SJSA1 (cell line): ENCODE results near the gene EPHA5. TPM values are rescaled to one million over a fixed set of nuclear protein-coding genes. Genes with fewer than 3 reads are reported as not detected.

Source experiments
- DNase-seq, 2 experiments: peaks; one replicate each; pipeline ENCODE4 v3.0.0-alpha.2; 2015 to 2020; ENCODE audit warnings: low spot score in 2 of 2, low read depth in 1 of 2
- H3K27ac ChIP-seq: fragments of 250-450 bp; sonication (Bioruptor Pico); 2 replicates; pipeline ENCODE4 v1.5.1; 2020; ENCODE audit warnings: mild to moderate bottlenecking, moderate library complexity
- H3K27me3 ChIP-seq: fragments of 250-450 bp; sonication (Bioruptor Pico); replicated peaks from 2 replicates; pipeline ENCODE4 v1.5.1; 2020; ENCODE audit warnings: mild to moderate bottlenecking, moderate library complexity
- H3K36me3 ChIP-seq: fragments of 250-450 bp; sonication (Bioruptor Pico); 2 replicates; pipeline ENCODE4 v1.5.1; 2020; ENCODE audit warnings: mild to moderate bottlenecking
- H3K4me1 ChIP-seq: fragments of 250-450 bp; sonication (Bioruptor Pico); replicated peaks from 2 replicates; pipeline ENCODE4 v1.6.1; 2021; ENCODE audit warnings: mild to moderate bottlenecking
- H3K4me3 ChIP-seq: fragments of 250-450 bp; sonication (Bioruptor Pico); 2 replicates; pipeline ENCODE4 v1.5.1; 2020; ENCODE audit warnings: mild to moderate bottlenecking
- H3K9me3 ChIP-seq: fragments of 250-450 bp; sonication (Bioruptor Pico); replicated peaks from 2 replicates; pipeline ENCODE4 v1.5.1; 2020; ENCODE audit warnings: mild to moderate bottlenecking
- total RNA-seq: library from RNA; depleted of rRNA; stranded (reverse); fragments of >200 nt; shearing (Covaris generic); gene quantifications from 2 replicates; pipeline ENCODE4 v1.2.3, GENCODE V29; 2014

The EPHA5 gene
- total RNA-seq, 1 experiment from 2014 or later = 0.05 TPM

DNA sequence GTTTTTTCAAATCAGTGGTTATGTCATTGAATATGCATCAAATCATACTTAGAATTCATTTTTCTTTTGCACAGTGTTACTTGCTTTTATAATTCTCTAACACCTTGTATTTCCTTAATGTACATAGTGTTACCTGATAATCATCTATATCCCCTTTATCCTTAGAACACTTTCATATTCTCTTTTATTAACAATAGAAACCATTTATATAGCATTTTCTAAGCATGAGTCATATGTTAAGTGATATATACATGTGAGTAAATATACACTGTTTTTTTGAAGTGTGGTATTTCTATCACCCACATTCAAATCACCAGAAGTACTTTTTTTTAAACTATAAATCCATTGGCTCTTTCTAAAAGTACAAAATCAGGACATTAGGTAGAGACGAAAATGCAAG, 15.3 kb downstream of the EPHA5 start:
- Histone ChIP-seq H3K36me3 (no peaks in the 10 kb centered on the region), H3K27ac (no peak overlapping the region), H3K4me3 (no peak overlapping the region), H3K9me3 (no peaks in the 10 kb centered on the region), H3K4me1 (no peaks in the 10 kb centered on the region), H3K27me3 (no peaks in the 10 kb centered on the region; the same call in 1 of the 2 replicates)
- DNase-seq = no peak

DNA sequence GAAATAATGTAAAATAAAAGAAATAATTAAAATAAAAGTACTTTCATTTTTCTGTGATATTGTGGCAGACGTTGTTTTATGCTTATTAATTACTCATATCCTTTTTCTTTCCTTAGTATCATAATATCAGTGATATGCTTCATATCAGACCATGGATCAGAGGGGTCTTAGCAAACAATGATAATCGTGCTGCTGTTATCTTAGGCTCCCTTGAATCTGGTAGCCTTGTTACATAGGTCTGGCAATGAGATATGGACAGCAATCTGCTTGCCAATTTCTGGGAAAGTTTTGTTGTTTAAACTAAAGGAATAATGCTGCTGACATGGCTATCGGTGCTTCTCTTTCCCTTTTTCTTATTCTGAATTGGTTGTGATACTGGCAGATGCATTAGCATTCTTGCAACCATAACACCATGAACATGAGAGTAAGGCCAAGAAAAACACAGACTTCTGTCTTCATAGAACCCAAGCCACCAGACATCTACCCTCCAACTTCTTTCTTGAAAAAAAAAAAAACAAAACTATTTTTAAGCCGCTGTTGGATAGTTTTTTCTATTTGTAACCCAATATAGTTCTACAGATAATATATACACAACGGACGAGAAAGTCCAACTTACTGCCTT, 16.4 kb downstream of the EPHA5 start:
- Histone ChIP-seq H3K27ac (no peak overlapping the region), H3K9me3 (no peaks in the 10 kb centered on the region), H3K4me3 (no peak overlapping the region), H3K4me1 (no peaks in the 10 kb centered on the region), H3K36me3 (no peaks in the 10 kb centered on the region), H3K27me3 (no peaks in the 10 kb centered on the region; the same call in 1 of the 2 replicates)
- no peak for DNase-seq

- no peak for DNase-seq
- Histone ChIP-seq H3K4me3 (no peak overlapping the region), H3K27me3 (no peaks in the 10 kb centered on the region), H3K27ac (no peak overlapping the region), H3K36me3 (no peaks in the 10 kb centered on the region), H3K9me3 (no peaks in the 10 kb centered on the region), H3K4me1 (no peaks in the 10 kb centered on the region)
Measured at GRCh38 chr4:65651751-65652150, 18.5 kb downstream of the EPHA5 start.

- H3K27ac ChIP-seq = no peak overlapping the region
- no peaks in the 10 kb centered on the region for H3K9me3 ChIP-seq
- H3K27me3 ChIP-seq = no peaks in the 10 kb centered on the region
- no peaks in the 10 kb centered on the region for H3K36me3 ChIP-seq
- H3K4me1 ChIP-seq = no peaks in the 10 kb centered on the region
- no peak overlapping the region for H3K4me3 ChIP-seq
- no peak for DNase-seq
Measured at GRCh38 chr4:65651031-65651430, 19.3 kb downstream of the EPHA5 start.

GRCh38 chr4:65646136-65646535, 24.2 kb downstream of the EPHA5 start:
- Histone ChIP-seq H3K27me3 (0 out of 2 replicates have a peak, but pooled peaks cover 4% of the 10 kb centered on the region), H3K9me3 (no peaks in the 10 kb centered on the region), H3K4me1 (no peaks in the 10 kb centered on the region), H3K27ac (no peak overlapping the region), H3K4me3 (no peak overlapping the region), H3K36me3 (no peaks in the 10 kb centered on the region)
- no peak for DNase-seq

- Histone ChIP-seq H3K27me3 (0 out of 2 replicates have a peak, but pooled peaks cover 4% of the 10 kb centered on the region), H3K4me3 (no peak overlapping the region), H3K27ac (no peak overlapping the region), H3K4me1 (no peaks in the 10 kb centered on the region), H3K9me3 (no peaks in the 10 kb centered on the region), H3K36me3 (no peaks in the 10 kb centered on the region)
- DNase-seq = no peak
Measured at GRCh38 chr4:65645185-65645584, 25.1 kb downstream of the EPHA5 start.

DNA sequence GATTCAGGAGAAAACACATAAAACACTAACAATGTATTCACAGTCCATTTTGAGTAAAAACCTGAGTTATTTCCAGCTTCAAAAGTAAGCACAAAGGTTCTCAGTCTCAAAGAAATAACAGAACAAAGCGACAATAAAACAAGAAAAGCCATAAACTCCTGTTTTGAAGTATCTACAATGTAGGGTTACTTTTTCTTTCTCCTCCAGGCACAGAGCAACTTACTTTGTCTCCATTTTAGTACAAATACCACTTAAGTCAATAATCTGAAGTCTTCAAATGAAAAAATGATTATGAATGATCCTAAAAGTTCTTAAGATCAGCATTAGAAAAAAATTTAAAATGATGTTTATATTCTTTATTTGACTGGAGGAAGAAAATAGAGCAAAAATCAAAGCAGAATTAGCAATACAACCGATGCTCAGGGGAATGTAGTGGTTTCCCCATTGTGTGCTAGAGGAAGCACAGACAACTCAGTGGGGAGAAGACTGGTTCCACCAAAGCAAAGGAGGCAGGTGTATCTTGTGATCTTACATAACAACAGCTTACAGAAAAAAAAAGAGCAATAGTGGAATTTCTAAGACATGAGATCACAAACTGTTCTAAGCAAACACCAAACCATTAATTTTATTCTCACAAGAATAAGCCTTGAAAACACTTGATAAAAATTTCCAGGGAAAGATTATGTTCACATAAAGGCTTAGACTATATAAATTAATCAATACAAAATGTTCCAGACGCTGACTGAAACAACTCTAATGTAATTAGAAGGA, 35.1 kb downstream of the EPHA5 start:
- H3K27ac ChIP-seq = no peak overlapping the region

DNA sequence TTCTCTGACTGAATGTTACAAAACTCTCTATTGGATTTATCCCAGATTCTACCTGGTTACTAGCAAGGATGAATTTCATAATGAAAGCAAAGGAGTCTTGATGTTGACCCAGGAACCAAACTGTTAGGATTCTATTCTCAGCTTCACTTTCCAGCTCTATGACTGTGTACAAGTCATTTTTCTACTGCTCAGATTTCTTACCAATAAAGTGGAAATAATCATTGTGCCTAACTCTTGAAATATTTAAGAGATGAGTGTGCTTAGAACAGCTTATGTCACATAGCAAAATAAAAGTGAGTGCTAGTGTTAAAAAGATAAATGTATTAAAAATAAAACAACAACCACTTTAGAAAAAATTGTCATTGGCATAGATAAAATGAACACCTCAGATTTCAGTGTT, 45.6 kb downstream of the EPHA5 start:
- H3K36me3 ChIP-seq = no peaks in the 10 kb centered on the region
- H3K4me3 ChIP-seq = no peak overlapping the region
- H3K9me3 ChIP-seq = no peaks in the 10 kb centered on the region
- no peaks in the 10 kb centered on the region for H3K27me3 ChIP-seq
- no peaks in the 10 kb centered on the region for H3K4me1 ChIP-seq
- no peak for DNase-seq
- no peak overlapping the region for H3K27ac ChIP-seq

More for the DNA sequence above, 35.1 kb downstream of the EPHA5 start:
- DNase-seq = no peak
- Histone ChIP-seq H3K9me3 (no peaks in the 10 kb centered on the region), H3K27me3 (no peaks in the 10 kb centered on the region), H3K4me3 (no peak overlapping the region), H3K36me3 (no peaks in the 10 kb centered on the region), H3K4me1 (no peaks in the 10 kb centered on the region)

DNA sequence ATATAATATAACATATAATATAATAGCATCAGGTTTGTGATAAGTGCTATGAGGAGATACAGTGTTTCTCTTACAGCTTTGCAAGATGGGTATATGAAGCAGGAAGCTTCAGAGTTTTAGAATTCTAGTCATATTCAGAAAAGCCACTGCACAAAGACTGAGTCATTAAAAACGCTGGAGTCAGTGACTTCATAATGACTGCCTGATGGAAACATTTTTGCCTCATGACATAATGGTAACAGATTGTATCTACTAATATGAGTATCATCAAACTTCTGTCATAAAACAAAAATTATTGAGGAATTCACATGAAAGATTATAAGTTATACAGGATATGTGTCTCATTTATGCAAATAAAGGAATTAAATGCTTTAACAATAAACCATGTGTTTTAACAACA, 46.8 kb downstream of the EPHA5 start:
- no peaks in the 10 kb centered on the region for H3K9me3 ChIP-seq
- no peaks in the 10 kb centered on the region for H3K27me3 ChIP-seq
- no peaks in the 10 kb centered on the region for H3K36me3 ChIP-seq
- no peaks in the 10 kb centered on the region for H3K4me1 ChIP-seq
- H3K4me3 ChIP-seq = no peak overlapping the region
- no peak overlapping the region for H3K27ac ChIP-seq
- no peak for DNase-seq

GRCh38 chr4:65617416-65617815, 52.9 kb downstream of the EPHA5 start:
- Histone ChIP-seq H3K27ac (no peak overlapping the region), H3K36me3 (no peaks in the 10 kb centered on the region), H3K4me3 (no peak overlapping the region), H3K27me3 (no peaks in the 10 kb centered on the region), H3K4me1 (no peaks in the 10 kb centered on the region), H3K9me3 (no peaks in the 10 kb centered on the region)
- no peak for DNase-seq

GRCh38 chr4:65604515-65604914, 65.8 kb downstream of the EPHA5 start:
- Histone ChIP-seq H3K36me3 (no peaks in the 10 kb centered on the region), H3K27me3 (no peaks in the 10 kb centered on the region; the same call in 1 of the 2 replicates), H3K4me3 (no peak overlapping the region), H3K9me3 (no peaks in the 10 kb centered on the region), H3K27ac (no peak overlapping the region), H3K4me1 (no peaks in the 10 kb centered on the region)
- DNase-seq = no peak

- Histone ChIP-seq H3K27ac (no peak overlapping the region), H3K9me3 (no peaks in the 10 kb centered on the region), H3K27me3 (no peaks in the 10 kb centered on the region; the same call in 1 of the 2 replicates), H3K36me3 (no peaks in the 10 kb centered on the region), H3K4me1 (no peaks in the 10 kb centered on the region), H3K4me3 (no peak overlapping the region)
- DNase-seq = no peak
Measured at GRCh38 chr4:65600656-65601055, 69.6 kb downstream of the EPHA5 start.

GRCh38 chr4:65599340-65599739, 70.9 kb downstream of the EPHA5 start:
- Histone ChIP-seq H3K27me3 (no peaks in the 10 kb centered on the region), H3K36me3 (no peaks in the 10 kb centered on the region), H3K4me1 (no peaks in the 10 kb centered on the region), H3K9me3 (no peaks in the 10 kb centered on the region), H3K4me3 (no peak overlapping the region), H3K27ac (no peak overlapping the region)
- no peak for DNase-seq

DNA sequence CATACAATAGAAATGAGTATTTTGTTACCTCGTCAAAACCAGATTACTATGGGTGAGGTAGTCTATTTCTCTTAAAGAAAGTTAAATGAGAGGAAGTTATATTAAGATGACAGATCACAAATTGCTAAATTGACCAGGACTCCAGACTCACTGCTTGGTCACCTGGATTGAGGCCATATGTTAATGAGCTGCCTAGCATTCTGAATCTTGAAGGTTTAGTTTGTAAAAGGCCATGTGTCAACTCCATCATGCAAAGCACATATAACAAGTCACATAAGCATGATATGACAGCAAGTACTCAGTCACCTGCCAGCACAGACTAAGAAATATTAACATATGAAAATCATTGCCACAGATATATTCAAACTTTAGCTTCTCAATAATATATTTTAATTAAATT, 72.6 kb downstream of the EPHA5 start:
- H3K4me3 ChIP-seq = no peak overlapping the region
- no peaks in the 10 kb centered on the region for H3K4me1 ChIP-seq
- DNase-seq = no peak
- no peaks in the 10 kb centered on the region for H3K27me3 ChIP-seq
- H3K9me3 ChIP-seq = no peaks in the 10 kb centered on the region
- no peaks in the 10 kb centered on the region for H3K36me3 ChIP-seq
- H3K27ac ChIP-seq = no peak overlapping the region
